ENCODE data around the gene GDF2. TPM values are rescaled to one million over a fixed set of nuclear protein-coding genes. Genes with fewer than 3 reads are reported as not detected.

GDF2 gene
- total and polyA plus RNA-seq, 3 donors from 2014 or later: 0.19 to 0.39 TPM; not detected in 1

GRCh38 chr10:47336387-47337134, 14.3 kb downstream of the GDF2 start:
- no peak for DNase-seq
- intact Hi-C loops (cut with DNase I; ENCODE audit: low total_unique reads): no loop called here

GRCh38 chr10:47337310-47337709, 15.1 kb downstream of the GDF2 start:
- no peak for TF ChIP-seq POLR2A (IDR thresholded peaks at IDR 0.05)
- TF ChIP-seq CTCF (IDR thresholded peaks at IDR 0.05): no peak
- no peaks in the 10 kb centered on the region for H3K4me1 ChIP-seq
- no peaks in the 10 kb centered on the region for H3K9me3 ChIP-seq
- H3K4me3 ChIP-seq: no peak overlapping the region
- no peaks in the 10 kb centered on the region for H3K27me3 ChIP-seq
- intact Hi-C loops (cut with DNase I; ENCODE audit: low total_unique reads): no loop called here
- no peak for DNase-seq
- no peak overlapping the region for H3K27ac ChIP-seq
- WGBS, 2 donors: 53 to 67% methylated on average over 4 of the region's 4 CpGs
- no peaks in the 10 kb centered on the region for H3K36me3 ChIP-seq (ENCODE audit: low read depth, missing control alignments)

More at GRCh38 chr10:47336387-47337134, 14.3 kb downstream of the GDF2 start:
- no peaks in the 10 kb centered on the region for H3K36me3 ChIP-seq (ENCODE audit: low read depth, missing control alignments)
- 83 to 88% methylated on average over 15 of the region's 15 CpGs for WGBS, 2 donors
- no peak overlapping the region for H3K4me3 ChIP-seq
- H3K9me3 ChIP-seq: no peaks in the 10 kb centered on the region
- H3K27ac ChIP-seq: no peak overlapping the region
- TF ChIP-seq POLR2A (IDR thresholded peaks at IDR 0.05): no peak
- no peak for TF ChIP-seq CTCF (IDR thresholded peaks at IDR 0.05)
- H3K4me1 ChIP-seq: no peaks in the 10 kb centered on the region
- H3K27me3 ChIP-seq: no peaks in the 10 kb centered on the region

- DNase-seq: no peak
- Histone ChIP-seq H3K4me1 (no peaks in the 10 kb centered on the region), H3K27ac (no peak overlapping the region), H3K36me3 (ENCODE audit: low read depth, missing control alignments) (no peaks in the 10 kb centered on the region), H3K4me3 (no peak overlapping the region), H3K9me3 (no peaks in the 10 kb centered on the region), H3K27me3 (no peaks in the 10 kb centered on the region)
- intact Hi-C loops (cut with DNase I; ENCODE audit: low total_unique reads): no loop called here
- TF ChIP-seq POLR2A (IDR thresholded peaks at IDR 0.05): no peak
- 82 to 86% methylated on average over 4 to 8 of the region's 8 CpGs for WGBS, 2 donors
Observed at GRCh38 chr10:47339186-47339735, 17.0 kb downstream of the GDF2 start.

- no peaks in the 10 kb centered on the region for H3K36me3 ChIP-seq (ENCODE audit: low read depth, missing control alignments)
- no peaks in the 10 kb centered on the region for H3K9me3 ChIP-seq
- no peak overlapping the region for H3K27ac ChIP-seq
- no peak overlapping the region for H3K4me3 ChIP-seq
- WGBS, 2 donors: 69 to 77% methylated on average over 14 to 15 of the region's 15 CpGs
- no peaks in the 10 kb centered on the region for H3K27me3 ChIP-seq
- TF ChIP-seq CTCF (IDR thresholded peaks at IDR 0.05): no peak
- TF ChIP-seq POLR2A (IDR thresholded peaks at IDR 0.05): no peak
- intact Hi-C loops (cut with DNase I; ENCODE audit: low total_unique reads): no loop called here
- DNase-seq: no peak
- H3K4me1 ChIP-seq: no peaks in the 10 kb centered on the region
Observed at GRCh38 chr10:47339759-47340607, 17.7 kb downstream of the GDF2 start.

GRCh38 chr10:47340608-47341170, 18.4 kb downstream of the GDF2 start:
- TF ChIP-seq POLR2A (IDR thresholded peaks at IDR 0.05): no peak
- peak; percentile 78 to 96 (median 82) for TF ChIP-seq CTCF (IDR thresholded peaks at IDR 0.05)
- H3K4me1 ChIP-seq: no peaks in the 10 kb centered on the region
- DNase-seq: peak; percentile 84
- H3K27ac ChIP-seq: no peak overlapping the region
- intact Hi-C loops (cut with DNase I; ENCODE audit: low total_unique reads): no loop called here
- no peaks in the 10 kb centered on the region for H3K27me3 ChIP-seq
- no peaks in the 10 kb centered on the region for H3K36me3 ChIP-seq (ENCODE audit: low read depth, missing control alignments)
- 57 to 68% methylated on average over 5 of the region's 5 CpGs for WGBS, 2 donors
- no peaks in the 10 kb centered on the region for H3K9me3 ChIP-seq
- H3K4me3 ChIP-seq: no peak overlapping the region

Data from testis (tissue), 3 donors.